Measurements from ENCODE around the gene CDHR1. TPM values are rescaled to one million over a fixed set of nuclear protein-coding genes. Genes with fewer than 3 reads are reported as not detected.

CDHR1 gene
- total and polyA plus RNA-seq, 2 experiments from 2014 or later, result 3.2 to 6.6 TPM

- TF ChIP-seq CTCF (conservative IDR thresholded peaks at IDR 0.05; ENCODE audit: low read depth in 2 of 2), result no peak
- no peak for TF ChIP-seq ZNF114 (CRISPR knock-in tag; IDR thresholded peaks at IDR 0.05)
- TF ChIP-seq CREB1 (CRISPR knock-in tag; IDR thresholded peaks at IDR 0.05; ENCODE audit: low read depth), result no peak
- TF ChIP-seq ZNF331 (CRISPR knock-in tag; IDR thresholded peaks at IDR 0.05; ENCODE audit: low read depth), result no peak
- no peak for TF ChIP-seq JUNB (IDR thresholded peaks at IDR 0.05; ENCODE audit: unreplicated experiment)
- TF ChIP-seq EZH2 (IDR thresholded peaks at IDR 0.05; ENCODE audit: low read depth, unreplicated experiment), result no peak
- TF ChIP-seq NANOG (IDR thresholded peaks at IDR 0.05; ENCODE audit: borderline replicate concordance), result no peak
- TF ChIP-seq STAT1 (IDR thresholded peaks at IDR 0.05; ENCODE audit: unreplicated experiment), result no peak
- no peak for TF ChIP-seq EZH2phosphoT487 (IDR thresholded peaks at IDR 0.05; ENCODE audit: unreplicated experiment)
Observed at GRCh38 chr10:84196941-84197340, 2.6 kb downstream of the CDHR1 start (continued).

DNA sequence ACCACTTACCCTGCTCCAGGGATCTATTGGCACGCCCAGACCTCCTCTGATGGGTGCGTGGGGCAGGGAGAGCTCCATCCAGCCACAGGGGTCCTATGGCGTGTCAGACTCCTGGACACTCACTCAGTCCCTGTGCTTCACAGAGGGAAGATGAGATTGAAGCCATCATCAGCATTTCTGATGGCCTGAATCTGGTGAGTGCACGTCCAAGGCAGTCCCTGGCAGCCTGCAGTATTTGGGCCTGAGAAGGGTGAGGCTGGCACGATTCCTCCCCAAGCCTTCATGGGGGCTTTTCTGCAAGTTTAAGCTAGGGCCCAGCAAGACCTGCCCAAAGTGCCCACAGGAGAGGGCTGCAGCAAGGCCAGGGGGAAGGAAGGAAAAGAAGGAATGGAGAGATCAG, 3.3 kb downstream of the CDHR1 start:
- H4K20me1 ChIP-seq (replicated peaks; ENCODE audit: insufficient read depth), result no peaks in the 10 kb centered on the region
- no peaks in the 10 kb centered on the region for H3F3A ChIP-seq (replicated peaks; ENCODE audit: low read depth)
- H3K27ac ChIP-seq (ENCODE audit: low read depth), result no peak overlapping the region
- no peak overlapping the region for H3K4me3 Mint-ChIP-seq
- ATAC-seq (no peak), DNase-seq (ENCODE audit: low spot score) (no peak)
- H3K36me3 Mint-ChIP-seq (ENCODE audit: low read depth), result no peaks in the 10 kb centered on the region
- H3K9me3 Mint-ChIP-seq, result no peaks in the 10 kb centered on the region
- peaks cover 38% of the 10 kb centered on the region for H3K27me3 ChIP-seq (ENCODE audit: insufficient read depth)
- peaks cover 5% of the 10 kb centered on the region for H3K4me1 Mint-ChIP-seq
- H3K36me3 ChIP-seq (ENCODE audit: insufficient read depth), result no peaks in the 10 kb centered on the region
- no peak overlapping the region for H3K4me3 ChIP-seq
- peaks cover 38% of the 10 kb centered on the region for H3K27me3 Mint-ChIP-seq (ENCODE audit: insufficient read depth, low read depth, poor library complexity)
- H3K9me2 ChIP-seq (ENCODE audit: insufficient read depth), result no peaks in the 10 kb centered on the region
- H3K27ac Mint-ChIP-seq, result no peak overlapping the region
- H3K4me1 ChIP-seq (ENCODE audit: insufficient read depth), result peaks cover 3% of the 10 kb centered on the region; the same call in 1 of the 2 replicates
- no peak overlapping the region for H3K4me2 ChIP-seq
- no peak overlapping the region for H2AFZ ChIP-seq
- no peaks in the 10 kb centered on the region for H3K79me2 ChIP-seq (replicated peaks; ENCODE audit: insufficient read depth)
- TF ChIP-seq ETS1 (IDR thresholded peaks at IDR 0.05) (no peak), STAT1 (IDR thresholded peaks at IDR 0.05; ENCODE audit: unreplicated experiment) (no peak), NANOG (IDR thresholded peaks at IDR 0.05; ENCODE audit: borderline replicate concordance) (no peak), CTCF (conservative IDR thresholded peaks at IDR 0.05; ENCODE audit: low read depth in 2 of 2) (no peak), POLR2AphosphoS5 (IDR thresholded peaks at IDR 0.05; ENCODE audit: low read depth) (no peak), EZH2 (IDR thresholded peaks at IDR 0.05; ENCODE audit: low read depth, unreplicated experiment) (no peak), JUNB (IDR thresholded peaks at IDR 0.05; ENCODE audit: unreplicated experiment) (no peak), CREB1 (CRISPR knock-in tag; IDR thresholded peaks at IDR 0.05; ENCODE audit: low read depth) (no peak), ZNF114 (CRISPR knock-in tag; IDR thresholded peaks at IDR 0.05) (no peak), ZNF462 (CRISPR knock-in tag; IDR thresholded peaks at IDR 0.05) (no peak), ZNF331 (CRISPR knock-in tag; IDR thresholded peaks at IDR 0.05; ENCODE audit: low read depth) (no peak), EZH2phosphoT487 (IDR thresholded peaks at IDR 0.05; ENCODE audit: unreplicated experiment) (no peak)

Data from GM23338 (cell line).